ENCODE results near the gene C10orf62.

C10orf62 gene

GRCh38 chr10:97542169-97543024 lies 47.1 kb upstream of the C10orf62 start (continued):
- TF ChIP-seq ZNF707 (tag by site-specific recombination; IDR thresholded peaks at IDR 0.05) (0 out of 2 replicates have a peak, but pooled peaks have one; percentile 5), WT1 (tag by site-specific recombination; IDR thresholded peaks at IDR 0.05) (peak; percentile 77; the same call in 1 of the 2 replicates), EGR2 (tag by site-specific recombination; IDR thresholded peaks at IDR 0.05; ENCODE audit: low read depth) (peak; percentile 70), MZF1 (tag by site-specific recombination; IDR thresholded peaks at IDR 0.05; ENCODE audit: borderline replicate concordance) (no peak), ZNF558 (tag by site-specific recombination; IDR thresholded peaks at IDR 0.05) (no peak), ZNF341 (tag by site-specific recombination; IDR thresholded peaks at IDR 0.05; ENCODE audit: low read depth) (peak; percentile 80), ZNF280D (tag by site-specific recombination; IDR thresholded peaks at IDR 0.05) (no peak), ZNF670 (tag by site-specific recombination; IDR thresholded peaks at IDR 0.05; ENCODE audit: low read depth) (no peak), PRDM10 (tag by site-specific recombination; IDR thresholded peaks at IDR 0.05) (peak; percentile 52), ZBTB20 (tag by site-specific recombination; IDR thresholded peaks at IDR 0.05) (peak; percentile 33), PATZ1 (tag by site-specific recombination; IDR thresholded peaks at IDR 0.05) (peak; percentile 95), PRDM4 (tag by site-specific recombination; IDR thresholded peaks at IDR 0.05) (no peak), ZNF692 (tag by site-specific recombination; IDR thresholded peaks at IDR 0.05) (peak; percentile 70; the same call in 1 of the 2 replicates), HIC1 (tag by site-specific recombination; IDR thresholded peaks at IDR 0.05) (peak; percentile 89), SP7 (tag by site-specific recombination; IDR thresholded peaks at IDR 0.05) (peak; percentile 82), SP2 (tag by site-specific recombination; IDR thresholded peaks at IDR 0.05) (0 out of 2 replicates have a peak, but pooled peaks have one; percentile 9), SCRT2 (tag by site-specific recombination; IDR thresholded peaks at IDR 0.05) (peak; percentile 93), KLF10 (tag by site-specific recombination; IDR thresholded peaks at IDR 0.05) (no peak), ZNF513 (tag by site-specific recombination; IDR thresholded peaks at IDR 0.05) (no peak)

All from HEK293 (cell line).